BLaER1 treated with 17β-estradiol and CSF1 and Interleukin-3, amounts not matched to agents 10 nM and 100 nM (cell line): ENCODE measurements around the gene RAB44.
"Not testable (repeated sequence)": the region's sequence is repeated elsewhere in the genome, so short reads cannot be mapped to it uniquely, and the experiment has no call there.

Experiments used
- H3K27ac ChIP-seq, 11 experiments: shearing (Covaris generic); formaldehyde crosslinking; 2 replicates each; pipeline ENCODE4 v1.8.1; 2022
- H3K27me3 ChIP-seq, 11 experiments: shearing (Covaris generic); formaldehyde crosslinking; 2 replicates each; pipeline ENCODE4 v1.8.1; 2022
- H3K36me3 ChIP-seq, 11 experiments: shearing (Covaris generic); formaldehyde crosslinking; 2 replicates each; pipeline ENCODE4 v1.8.1; 2022
- H3K4me1 ChIP-seq, 10 experiments: shearing (Covaris generic); formaldehyde crosslinking; 2 replicates each; pipeline ENCODE4 v1.8.1; 2022
- H3K4me2 ChIP-seq, 11 experiments: shearing (Covaris generic); formaldehyde crosslinking; 2 replicates each; pipeline ENCODE4 v1.8.1; 2022
- H3K4me3 ChIP-seq, 10 experiments: shearing (Covaris generic); formaldehyde crosslinking; 2 replicates each; pipeline ENCODE4 v1.8.1; 2022
- H3K9ac ChIP-seq, 11 experiments: shearing (Covaris generic); formaldehyde crosslinking; 2 replicates each; pipeline ENCODE4 v1.8.1; 2022
- H3K9me3 ChIP-seq, 11 experiments: shearing (Covaris generic); formaldehyde crosslinking; replicated peaks in 1 of 11; 2 replicates each; pipeline ENCODE4 v1.8.1; 2022
- H4K20me1 ChIP-seq, 11 experiments: shearing (Covaris generic); formaldehyde crosslinking; 2 replicates each; pipeline ENCODE4 v1.8.1; 2022
- Cebpa-rat ChIP-seq, 11 experiments: shearing (Covaris generic); IDR thresholded peaks; 2 replicates each; pipeline ENCODE4 v1.8.1; 2022

Gene RAB44

DNA sequence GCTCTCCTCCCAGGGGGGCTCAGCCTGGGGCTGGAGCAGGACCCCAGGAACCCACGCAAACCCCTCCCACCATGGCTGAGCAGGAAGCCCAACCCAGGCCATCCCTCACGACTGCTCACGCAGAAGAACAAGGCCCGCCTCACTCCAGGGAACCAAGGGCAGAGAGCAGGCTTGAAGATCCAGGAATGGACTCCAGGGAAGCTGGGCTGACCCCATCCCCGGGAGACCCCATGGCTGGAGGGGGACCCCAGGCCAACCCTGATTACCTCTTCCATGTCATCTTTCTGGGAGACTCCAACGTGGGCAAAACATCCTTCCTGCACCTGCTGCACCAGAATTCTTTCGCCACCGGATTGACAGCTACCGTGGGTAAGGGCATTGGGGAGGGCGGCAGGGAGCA is 24.7 kb downstream of the RAB44 start:
- peak overlapping the region in 2 of 11 experiments; percentile 22 to 33; a peak in 2 of 22 replicates for H3K27ac ChIP-seq
- peaks cover 33 to 89% (median 81%) of the 10 kb centered on the region in 10 experiments for H3K4me1 ChIP-seq
- H3K27me3 ChIP-seq = no peaks in the 10 kb centered on the region
- no peaks in the 10 kb centered on the region; a peak in 2 of 22 replicates for H4K20me1 ChIP-seq
- no peak for TF ChIP-seq Cebpa-rat (IDR thresholded peaks at IDR 0.05)
- no peaks in the 10 kb centered on the region for H3K36me3 ChIP-seq
- peak overlapping the region in 4 of 11 experiments; percentile 6 to 44 (median 17); a peak in 4 of 22 replicates for H3K9ac ChIP-seq
- no peaks in the 10 kb centered on the region for H3K9me3 ChIP-seq
- peak overlapping the region; percentile 31 to 81 (median 67); a peak in 21 of 22 replicates for H3K4me2 ChIP-seq
- H3K4me3 ChIP-seq = no peak overlapping the region

DNA sequence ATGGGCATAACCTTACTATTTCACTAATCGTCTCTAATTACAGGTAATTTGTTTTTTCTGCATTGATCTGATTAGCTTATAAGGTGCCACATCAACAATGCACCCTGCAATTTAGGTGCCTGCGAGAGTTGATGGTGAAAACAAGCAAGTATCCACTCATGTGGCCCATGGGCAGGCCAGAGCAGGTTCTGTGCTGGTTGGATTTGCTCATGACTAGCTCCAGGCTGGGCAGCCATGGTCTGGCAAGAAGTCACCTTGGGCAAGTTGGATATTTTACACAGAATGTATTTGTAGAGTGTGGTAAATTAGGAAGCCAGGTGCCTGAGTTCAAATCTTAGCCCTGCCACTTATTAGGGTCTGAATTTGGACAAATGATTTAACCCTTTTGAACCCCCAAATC is 25.3 kb downstream of the RAB44 start:
- H3K4me1 ChIP-seq = peaks cover 38 to 89% (median 81%) of the 10 kb centered on the region in 10 experiments

GRCh38 chr6:36723992-36724391 is 26.4 kb downstream of the RAB44 start:
- peak overlapping the region in 4 of 11 experiments; percentile 43 to 56 (median 49); a peak in 5 of 22 replicates for H3K4me2 ChIP-seq

More for the DNA sequence above, 25.3 kb downstream of the RAB44 start:
- Histone ChIP-seq H3K4me2 (peak overlapping the region in 6 of 11 experiments; percentile 64 to 81 (median 70); a peak in 5 of 22 replicates), H4K20me1 (no peaks in the 10 kb centered on the region; a peak in 2 of 22 replicates), H3K27ac (no peak overlapping the region), H3K27me3 (no peaks in the 10 kb centered on the region), H3K4me3 (no peak overlapping the region), H3K9ac (no peak overlapping the region), H3K9me3 (no peaks in the 10 kb centered on the region), H3K36me3 (no peaks in the 10 kb centered on the region)
- no peak for TF ChIP-seq Cebpa-rat (IDR thresholded peaks at IDR 0.05)

DNA sequence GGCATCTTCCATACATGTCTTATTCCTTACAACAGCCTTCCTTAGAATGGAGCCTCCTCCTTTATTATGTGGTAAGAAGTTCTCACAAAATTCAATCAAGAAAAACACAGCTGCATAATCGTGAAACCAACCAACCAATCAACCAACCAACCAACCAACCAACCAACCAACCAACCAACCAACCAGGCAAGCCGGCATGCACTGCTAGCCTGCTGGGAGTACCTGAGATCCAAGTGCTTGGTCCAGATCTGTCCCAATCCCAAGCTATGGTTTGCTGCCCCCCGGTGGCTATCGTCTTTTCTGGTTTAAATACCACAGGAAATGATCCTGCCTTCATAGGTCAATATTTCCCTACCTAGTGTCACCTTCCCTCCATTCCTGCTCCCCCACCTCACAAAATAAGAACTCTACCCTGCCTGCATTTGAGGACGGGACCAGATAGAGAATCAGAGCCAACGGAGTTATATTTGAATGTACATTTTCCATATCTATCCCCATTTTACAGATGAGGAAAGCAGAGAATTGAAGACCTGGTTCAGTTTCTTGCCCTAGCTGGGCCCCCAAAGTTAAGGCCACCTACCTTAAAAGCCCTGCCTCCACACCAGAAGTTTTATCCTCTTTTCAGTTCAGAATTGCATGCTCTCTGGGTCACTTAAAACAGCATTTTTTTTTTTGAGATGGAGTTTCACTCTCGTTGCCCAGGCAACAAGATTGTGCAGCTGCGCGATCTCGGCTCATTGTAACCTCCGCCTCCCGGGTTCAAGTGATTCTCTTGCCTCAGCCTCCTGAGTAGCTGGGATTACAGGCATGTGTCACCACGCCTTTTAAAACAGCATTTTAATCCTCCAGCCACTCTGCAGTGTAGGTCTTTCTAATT is 27.1 kb downstream of the RAB44 start:
- H3K4me1 ChIP-seq = peaks cover 57 to 89% (median 83%) of the 10 kb centered on the region in 10 experiments
- TF ChIP-seq Cebpa-rat (IDR thresholded peaks at IDR 0.05) = no peak
- H3K4me3 ChIP-seq = no peak overlapping the region
- no peak overlapping the region for H3K27ac ChIP-seq
- H3K4me2 ChIP-seq = peak overlapping the region in 8 of 11 experiments; percentile 7 to 56 (median 45); a peak in 15 of 22 replicates
- H3K27me3 ChIP-seq = no peaks in the 10 kb centered on the region
- no peaks in the 10 kb centered on the region for H3K36me3 ChIP-seq
- H3K9me3 ChIP-seq = no peaks in the 10 kb centered on the region
- H4K20me1 ChIP-seq = no peaks in the 10 kb centered on the region; a peak in 2 of 22 replicates
- no peak overlapping the region for H3K9ac ChIP-seq

More at GRCh38 chr6:36723992-36724391, 26.4 kb downstream of the RAB44 start:
- not testable (repeated sequence) for H3K36me3 ChIP-seq, H3K9ac ChIP-seq, H4K20me1 ChIP-seq, H3K27me3 ChIP-seq, H3K4me3 ChIP-seq, H3K9me3 ChIP-seq, H3K27ac ChIP-seq
- peaks cover 49 to 89% (median 82%) of the 10 kb centered on the region in 10 experiments for H3K4me1 ChIP-seq

DNA sequence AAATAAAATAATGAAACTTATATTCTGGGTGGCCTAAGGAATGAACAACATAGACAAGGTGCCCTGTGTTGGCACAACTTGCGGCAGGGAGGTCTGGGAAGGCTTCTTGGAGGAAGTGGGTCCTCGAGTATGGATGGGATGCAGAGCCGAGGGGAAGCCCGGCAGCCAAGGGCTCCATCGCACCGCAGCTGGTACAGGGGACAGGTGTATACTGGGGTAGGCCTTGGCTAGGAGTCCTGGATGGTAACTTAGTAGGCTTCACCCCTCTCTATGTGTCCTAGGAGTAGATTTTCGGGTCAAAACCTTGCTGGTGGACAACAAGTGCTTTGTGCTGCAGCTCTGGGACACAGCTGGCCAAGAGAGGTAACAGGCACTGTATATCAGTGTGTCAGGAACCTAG is 28.0 kb downstream of the RAB44 start:
- Histone ChIP-seq H3K27ac (no peak overlapping the region), H3K27me3 (no peaks in the 10 kb centered on the region), H3K36me3 (no peaks in the 10 kb centered on the region), H3K4me2 (peak overlapping the region in 8 of 11 experiments; percentile 5 to 51 (median 39); a peak in 11 of 22 replicates), H3K4me1 (peaks cover 55 to 87% (median 77%) of the 10 kb centered on the region in 10 experiments), H3K9ac (0 out of 22 replicates have a peak overlapping the region, but pooled peaks of 1 of the 11 experiments have one; percentile 5), H3K4me3 (no peak overlapping the region), H3K9me3 (no peaks in the 10 kb centered on the region), H4K20me1 (no peaks in the 10 kb centered on the region)
- no peak for TF ChIP-seq Cebpa-rat (IDR thresholded peaks at IDR 0.05)

GRCh38 chr6:36727505-36728021 is 29.9 kb downstream of the RAB44 start:
- Histone ChIP-seq H4K20me1 (no peaks in the 10 kb centered on the region), H3K9ac (no peak overlapping the region), H3K36me3 (no peaks in the 10 kb centered on the region), H3K4me2 (peak overlapping the region; percentile 19 to 87 (median 62); a peak in 17 of 22 replicates), H3K27me3 (no peaks in the 10 kb centered on the region), H3K4me3 (no peak overlapping the region), H3K4me1 (peaks cover 46 to 67% (median 58%) of the 10 kb centered on the region in 10 experiments), H3K9me3 (no peaks in the 10 kb centered on the region), H3K27ac (peak overlapping the region in 1 of 11 experiments; percentile 29; a peak in 1 of 22 replicates)
- TF ChIP-seq Cebpa-rat (IDR thresholded peaks at IDR 0.05) = no peak

DNA sequence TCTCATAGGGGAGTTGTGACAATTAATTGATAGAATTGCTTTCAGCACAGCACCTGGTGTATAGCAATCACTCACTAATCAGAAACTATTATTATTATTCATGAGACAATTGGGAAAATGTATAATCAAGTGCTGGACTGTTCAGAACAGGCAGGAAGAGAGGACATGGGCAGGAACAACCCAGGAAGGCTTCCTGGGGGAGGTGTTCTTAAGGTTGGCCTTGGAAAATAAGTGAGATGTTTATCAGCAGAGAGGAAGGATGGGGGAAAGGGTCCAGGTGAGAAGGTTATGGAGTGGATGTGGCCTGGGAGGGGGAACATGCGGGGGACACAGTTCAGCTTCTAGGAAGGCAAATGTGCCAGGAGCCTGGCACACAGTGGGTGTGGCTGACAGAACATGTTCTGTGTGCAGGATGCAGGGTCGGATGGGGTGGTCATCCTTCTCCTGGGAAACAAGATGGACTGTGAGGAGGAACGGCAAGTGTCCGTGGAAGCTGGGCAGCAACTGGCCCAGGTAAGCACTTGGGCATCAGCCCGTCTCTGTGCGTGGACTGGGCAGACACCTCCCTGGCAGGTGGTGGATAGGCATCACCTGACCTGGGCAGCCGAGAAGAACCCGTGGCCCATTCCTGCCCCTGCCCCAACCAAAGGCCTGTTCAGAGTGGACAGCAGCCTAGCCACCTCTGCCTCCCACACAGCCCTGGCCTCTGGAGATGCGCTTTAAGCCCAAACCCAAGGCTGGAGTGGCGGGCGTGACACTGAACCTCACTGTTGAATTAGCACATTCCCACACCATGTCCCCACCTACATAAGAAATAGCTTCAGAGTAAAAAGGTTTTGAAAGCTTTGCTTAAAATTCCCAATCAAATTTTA is 30.9 kb downstream of the RAB44 start:
- no peak overlapping the region for H3K9ac ChIP-seq
- H3K4me2 ChIP-seq = peak overlapping the region; percentile 42 to 87 (median 73)
- no peak overlapping the region for H3K27ac ChIP-seq
- H4K20me1 ChIP-seq = no peaks in the 10 kb centered on the region
- no peaks in the 10 kb centered on the region for H3K27me3 ChIP-seq
- H3K4me3 ChIP-seq = no peak overlapping the region
- H3K9me3 ChIP-seq = no peaks in the 10 kb centered on the region
- H3K4me1 ChIP-seq = peaks cover 47 to 69% (median 65%) of the 10 kb centered on the region in 10 experiments
- no peak for TF ChIP-seq Cebpa-rat (IDR thresholded peaks at IDR 0.05)
- H3K36me3 ChIP-seq = no peaks in the 10 kb centered on the region

GRCh38 chr6:36729161-36729524 is 31.5 kb downstream of the RAB44 start:
- Histone ChIP-seq H3K36me3 (no peaks in the 10 kb centered on the region), H3K4me3 (no peak overlapping the region), H3K9ac (no peak overlapping the region), H4K20me1 (no peaks in the 10 kb centered on the region), H3K9me3 (no peaks in the 10 kb centered on the region), H3K4me2 (peak overlapping the region; percentile 42 to 87 (median 73); a peak in 21 of 22 replicates), H3K27me3 (no peaks in the 10 kb centered on the region), H3K27ac (no peak overlapping the region), H3K4me1 (peaks cover 47 to 74% (median 67%) of the 10 kb centered on the region in 10 experiments)
- TF ChIP-seq Cebpa-rat (IDR thresholded peaks at IDR 0.05) = no peak
